Measurements from ENCODE around the gene NUDT8.

GRCh38 chr11:67584205-67584880, 45.4 kb downstream of the NUDT8 start:
- TF ChIP-seq CTCF (IDR thresholded peaks at IDR 0.05) (no peak), POLR2A (IDR thresholded peaks at IDR 0.05) (no peak)
